DMS 273 (cell line): Measurements from ENCODE around the gene CYTIP.

Experiments
- DNase-seq: peaks from one replicate; lab custom pipeline; 2025; ENCODE audit not compliant: unreplicated experiment; lab: John Stamatoyannopoulos, UW

Gene CYTIP

GRCh38 chr2:157443795-157444640, at the start of gene CYTIP:
CYTIP (minus strand) TSS chr2:157444089; CDS start chr2:157444020, 69 bp downstream.
- DNase-seq = no peak

DNA sequence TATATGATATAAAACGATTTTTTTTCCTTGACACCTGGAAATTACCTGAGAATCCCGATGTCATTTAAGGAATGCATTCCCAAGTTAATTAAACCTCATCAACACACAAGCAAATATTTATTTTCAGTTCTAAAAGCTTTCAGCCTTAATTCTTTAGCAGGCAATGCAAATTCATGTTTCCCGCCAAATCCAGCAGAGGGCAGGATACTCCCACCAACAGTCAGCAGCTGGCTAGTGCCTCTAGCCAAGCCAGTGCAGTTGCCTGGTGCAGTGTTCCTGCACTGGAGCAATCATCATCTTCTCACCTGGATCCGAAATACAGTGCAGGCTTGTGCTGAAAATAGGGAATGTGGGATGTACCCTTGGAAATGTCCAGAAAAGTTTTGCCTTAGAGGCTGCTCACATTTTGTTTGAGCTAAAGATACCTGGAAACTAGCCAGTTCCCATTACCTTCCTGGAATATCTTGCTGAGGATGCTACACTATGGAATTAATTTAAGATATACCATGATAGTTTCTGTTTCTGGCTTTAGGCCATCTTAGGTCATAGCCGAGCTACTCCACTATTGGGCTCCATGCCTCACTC, 48.4 kb upstream of the CYTIP start:
- DNase-seq = peak; percentile 84

- no peak for DNase-seq
Observed at GRCh38 chr2:157489983-157490382, 46.1 kb upstream of the CYTIP start.

- no peak for DNase-seq
Observed at GRCh38 chr2:157488877-157489276, 45.0 kb upstream of the CYTIP start.

DNA sequence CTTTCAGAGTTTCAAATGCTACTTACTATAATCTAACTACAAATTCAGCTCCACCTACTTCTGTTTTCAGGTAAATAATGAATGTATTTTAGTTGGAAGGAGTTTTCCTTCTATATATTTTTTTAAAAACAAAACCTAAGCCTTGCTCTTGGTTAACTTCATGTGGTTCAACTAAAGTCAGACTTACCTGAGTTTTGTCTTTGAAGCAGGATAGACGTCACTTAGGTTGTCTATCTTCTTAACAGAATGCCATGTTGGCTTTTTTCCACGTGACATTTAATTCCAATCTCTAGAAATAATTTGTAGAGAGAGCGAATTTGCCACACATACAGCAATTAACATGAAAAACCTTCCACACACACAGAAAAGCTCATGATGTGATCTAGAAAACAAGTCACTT, 43.9 kb upstream of the CYTIP start:
- DNase-seq = no peak

- DNase-seq = no peak
Observed at GRCh38 chr2:157487271-157487610, 43.4 kb upstream of the CYTIP start.

DNA sequence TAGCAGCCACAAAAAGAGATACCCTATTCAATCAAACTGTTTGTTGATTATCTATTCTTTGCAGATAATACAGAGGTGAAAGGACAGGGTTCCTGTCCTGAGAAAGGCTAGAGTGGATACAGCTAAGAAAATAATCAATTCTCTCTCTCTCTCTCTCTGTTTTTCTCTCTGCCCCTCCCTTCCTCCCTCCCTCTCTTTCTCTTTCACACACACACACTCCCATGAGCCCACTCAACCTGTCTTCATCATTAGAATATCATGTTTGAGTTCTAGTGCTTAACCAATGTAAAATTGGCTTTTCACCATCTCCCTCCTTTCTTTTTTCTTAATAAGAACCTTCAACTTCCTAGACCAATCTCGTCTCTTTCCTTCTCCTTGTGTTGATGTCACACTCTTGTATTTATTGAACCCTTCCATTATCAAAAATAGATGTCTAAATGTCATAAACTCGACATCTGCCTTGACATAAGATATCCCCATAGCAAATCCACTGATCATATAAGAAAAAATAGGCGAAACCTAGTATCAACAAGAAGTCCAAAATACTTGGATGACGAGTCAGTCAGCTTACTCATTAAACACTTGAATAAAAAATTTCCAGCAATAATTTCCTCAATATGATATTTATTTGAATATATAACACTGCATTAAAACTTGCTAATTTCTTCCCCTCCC, 42.8 kb upstream of the CYTIP start:
- no peak for DNase-seq

- no peak for DNase-seq
Observed at GRCh38 chr2:157480182-157480961, 36.5 kb upstream of the CYTIP start.

GRCh38 chr2:157479081-157480027, 35.5 kb upstream of the CYTIP start:
- no peak for DNase-seq

DNA sequence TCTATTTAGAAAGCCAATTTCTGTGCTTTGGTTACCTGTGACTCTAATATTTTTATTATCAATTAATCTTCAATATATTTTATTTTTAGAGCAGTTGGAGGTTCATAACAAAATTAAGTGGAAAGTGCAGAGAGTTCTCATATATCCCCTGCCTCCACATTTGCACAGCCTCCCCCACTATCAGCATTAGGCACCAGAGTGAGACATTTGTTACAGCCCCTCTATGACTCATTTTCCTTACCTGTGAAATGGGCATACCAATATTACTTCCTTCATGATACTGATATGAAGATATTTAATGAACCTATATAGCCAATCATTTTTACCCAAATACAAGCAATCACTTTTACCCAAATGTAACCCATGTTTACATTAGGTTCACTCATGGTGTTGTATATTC, 34.0 kb upstream of the CYTIP start:
- no peak for DNase-seq

GRCh38 chr2:157476953-157477709, 33.2 kb upstream of the CYTIP start:
- DNase-seq = no peak

- DNase-seq = no peak
Observed at GRCh38 chr2:157475722-157476390, 32.0 kb upstream of the CYTIP start.

DNA sequence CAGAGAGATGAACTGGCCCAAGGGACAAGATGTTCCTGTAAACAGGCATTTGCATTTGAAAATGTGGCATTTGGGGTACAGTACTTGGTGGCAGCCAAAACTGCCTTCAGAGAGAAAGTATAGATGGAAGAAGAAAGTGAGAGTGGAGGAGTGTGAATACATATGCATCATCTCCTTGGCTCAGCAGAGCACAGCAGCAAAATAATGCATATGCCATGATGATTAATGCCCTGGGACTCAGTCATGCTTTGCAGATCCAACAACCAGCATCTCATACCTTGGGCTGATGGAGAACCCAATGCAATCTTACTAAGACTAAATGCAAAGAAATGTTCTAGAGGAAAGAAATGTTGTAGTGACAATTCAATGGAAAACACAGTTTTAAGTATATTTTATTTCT, 29.7 kb upstream of the CYTIP start:
- no peak for DNase-seq

GRCh38 chr2:157471078-157471477, 27.2 kb upstream of the CYTIP start:
- no peak for DNase-seq

- DNase-seq = no peak
Observed at GRCh38 chr2:157470321-157470720, 26.4 kb upstream of the CYTIP start.

DNA sequence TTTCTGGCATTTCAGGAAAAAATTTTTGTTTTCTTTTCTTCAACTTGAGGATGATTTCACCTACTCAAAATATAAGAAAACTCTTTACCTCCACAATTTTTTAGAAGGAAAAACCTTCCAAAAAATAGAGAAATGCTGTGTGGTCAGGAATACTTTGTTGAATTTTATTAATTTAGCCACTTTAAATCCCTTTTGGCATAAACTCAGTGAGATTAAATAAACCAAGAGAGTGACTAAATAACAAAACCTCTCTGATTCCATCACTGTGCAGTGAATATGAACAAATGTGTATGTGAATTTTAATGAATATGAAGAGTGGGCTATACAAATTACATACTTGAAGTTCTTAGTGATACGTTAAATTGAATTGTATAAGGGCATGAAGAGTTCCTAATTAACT, 25.8 kb upstream of the CYTIP start:
- no peak for DNase-seq

DNA sequence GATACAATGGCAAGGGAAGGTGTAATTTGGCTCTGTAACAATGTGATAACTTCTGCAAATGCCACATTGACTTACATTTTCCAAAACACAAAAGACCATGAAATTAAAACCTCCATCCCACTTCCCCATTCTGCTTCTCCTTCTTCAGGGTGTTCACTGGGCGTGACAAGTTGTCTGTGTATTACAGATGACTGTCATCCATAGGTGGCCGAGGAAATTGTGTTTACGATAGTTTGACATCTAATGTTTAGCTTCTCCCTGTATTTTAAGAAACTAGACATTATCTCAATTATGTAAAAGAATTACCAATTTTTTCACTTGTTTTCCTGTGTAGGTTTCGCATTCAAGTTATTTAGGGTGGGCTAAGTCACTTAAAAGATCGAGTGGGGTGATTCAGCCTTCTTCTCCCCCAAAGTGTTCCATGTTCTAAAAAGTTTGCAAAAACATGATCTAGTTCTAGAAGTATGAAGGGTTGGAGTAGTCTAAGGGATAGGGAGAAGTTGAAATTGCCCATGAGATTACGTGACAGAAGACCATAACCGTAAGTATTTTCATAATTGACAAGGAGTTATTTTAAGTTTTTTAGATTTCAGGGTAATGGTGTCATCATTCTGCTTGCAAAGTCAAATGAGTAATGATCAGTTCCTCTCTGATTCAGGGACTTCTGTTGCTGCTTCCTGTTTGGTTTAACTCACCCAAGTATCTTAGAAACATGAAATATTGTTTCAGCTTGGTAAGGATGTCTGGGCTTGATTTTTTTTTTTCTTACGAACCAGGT, 25.2 kb upstream of the CYTIP start:
- no peak for DNase-seq

- DNase-seq = no peak
Observed at GRCh38 chr2:157466764-157467163, 22.9 kb upstream of the CYTIP start.
